Trophoblast cell (in vitro differentiated cells and primary cell): ENCODE measurements around the gene ZNF879. TPM values are rescaled to one million over a fixed set of nuclear protein-coding genes. Genes with fewer than 3 reads are reported as not detected.

ENCODE experiments used
- DNase-seq, 2 donors: peaks; one replicate each; pipeline ENCODE4 v3.0.0-alpha.2; 2016
- H2AFZ ChIP-seq: 2 replicates; pipeline ENCODE4 v1.6.1; 2013; ENCODE audit warnings: low read length, moderate library complexity, mild to moderate bottlenecking; ENCODE audit not compliant: insufficient read depth, poor library complexity
- H2AK5ac ChIP-seq: 2 replicates; pipeline ENCODE4 v1.6.1; 2013; ENCODE audit warnings: mild to moderate bottlenecking, low read length
- H2BK120ac ChIP-seq: 2 replicates; pipeline ENCODE4 v1.6.1; 2013; ENCODE audit warnings: low read length, mild to moderate bottlenecking, moderate library complexity; ENCODE audit not compliant: insufficient read depth, poor library complexity
- H2BK12ac ChIP-seq: 2 replicates; pipeline ENCODE4 v1.6.1; 2013; ENCODE audit warnings: mild to moderate bottlenecking, low read length, moderate library complexity
- H2BK5ac ChIP-seq: 2 replicates; pipeline ENCODE4 v1.6.1; 2013; ENCODE audit warnings: low read length, low read depth, moderate library complexity, mild to moderate bottlenecking; ENCODE audit not compliant: poor library complexity
- H3K14ac ChIP-seq: 2 replicates; pipeline ENCODE4 v1.6.1; 2013; ENCODE audit warnings: mild to moderate bottlenecking, low read length
- H3K18ac ChIP-seq: 2 replicates; pipeline ENCODE4 v1.6.1; 2013; ENCODE audit warnings: mild to moderate bottlenecking, low read length
- H3K23ac ChIP-seq: 2 replicates; pipeline ENCODE4 v1.6.1; 2013; ENCODE audit warnings: low read length
- H3K27ac ChIP-seq: 2 replicates; pipeline ENCODE4 v1.5.1; 2013; ENCODE audit warnings: low read depth, mild to moderate bottlenecking, inconsistent platforms, low read length, moderate library complexity
- H3K27me3 ChIP-seq: 2 replicates; pipeline ENCODE4 v1.6.1; 2013; ENCODE audit warnings: inconsistent platforms, mild to moderate bottlenecking, low read length, moderate library complexity; ENCODE audit not compliant: insufficient read depth
- H3K36me3 ChIP-seq, 2 experiments: 1 replicate in 1 of 2; 2 replicates in 1 of 2; pipeline ENCODE4 v1.6.1; 2013; ENCODE audit warnings: low read length in 2 of 2, mild to moderate bottlenecking in 2 of 2, moderate library complexity in 1 of 2; ENCODE audit not compliant: insufficient read depth in 2 of 2, control insufficient read depth in 1 of 2
- H3K4ac ChIP-seq: 2 replicates; pipeline ENCODE4 v1.6.1; 2013; ENCODE audit warnings: low read depth, mild to moderate bottlenecking, low read length, moderate library complexity
- H3K4me1 ChIP-seq, 2 experiments: 1 replicate in 1 of 2; 2 replicates in 1 of 2; pipeline ENCODE4 v1.6.1; 2013; ENCODE audit warnings: low read length in 2 of 2, mild to moderate bottlenecking in 2 of 2, moderate library complexity in 1 of 2; ENCODE audit not compliant: insufficient read depth in 2 of 2, control insufficient read depth in 1 of 2
- H3K4me2 ChIP-seq: 2 replicates; pipeline ENCODE4 v1.6.1; 2013; ENCODE audit warnings: inconsistent platforms, mild to moderate bottlenecking, low read length, moderate library complexity
- H3K4me3 ChIP-seq: 2 replicates; pipeline ENCODE4 v1.5.1; 2013; ENCODE audit warnings: mild to moderate bottlenecking, low read depth, low read length, inconsistent platforms
- H3K79me1 ChIP-seq: one replicate; pipeline ENCODE4 v1.6.1; 2013; ENCODE audit warnings: low read length
- H3K79me2 ChIP-seq: 2 replicates; pipeline ENCODE4 v1.6.1; 2013; ENCODE audit warnings: low read length, mild to moderate bottlenecking; ENCODE audit not compliant: control insufficient read depth, insufficient read depth, poor library complexity
- H3K9ac ChIP-seq: 2 replicates; pipeline ENCODE4 v1.6.1; 2013; ENCODE audit warnings: mild to moderate bottlenecking, low read length
- H3K9me3 ChIP-seq: 2 replicates; pipeline ENCODE4 v1.6.1; 2013; ENCODE audit warnings: low read depth, mild to moderate bottlenecking, control low read depth, inconsistent platforms, low read length; ENCODE audit not compliant: insufficient read depth
- H4K12ac ChIP-seq: 2 replicates; pipeline ENCODE4 v1.6.1; 2013; ENCODE audit warnings: low read depth, mild to moderate bottlenecking, low read length, moderate library complexity
- H4K8ac ChIP-seq: 2 replicates; pipeline ENCODE4 v1.6.1; 2013; ENCODE audit warnings: low read depth, mild to moderate bottlenecking, low read length, moderate library complexity
- H4K91ac ChIP-seq: one replicate; pipeline ENCODE4 v1.6.1; 2013; ENCODE audit warnings: low read depth, mild to moderate bottlenecking, low read length, moderate library complexity
- WGBS: extraction: QIAGEN DNeasy Blood & Tissue Kit; methylation state at CpG from one replicate; pipeline ENCODE4 v1.1.7; 2013; ENCODE audit warnings: missing lambda C conversion rate; ENCODE audit not compliant: insufficient read length, insufficient coverage; ENCODE audit errors: extremely low coverage; 5-methylcytosine and 5-hydroxymethylcytosine counted together
- polyA plus RNA-seq: library from polyadenylated mRNA; stranded (reverse); fragments of 200-250 nt; gene quantifications from 2 replicates; pipeline ENCODE4 v1.2.3, GENCODE V29; 2013

The ZNF879 gene
- polyA plus RNA-seq: 2.3 and 2.7 TPM in 2 replicates

DNA sequence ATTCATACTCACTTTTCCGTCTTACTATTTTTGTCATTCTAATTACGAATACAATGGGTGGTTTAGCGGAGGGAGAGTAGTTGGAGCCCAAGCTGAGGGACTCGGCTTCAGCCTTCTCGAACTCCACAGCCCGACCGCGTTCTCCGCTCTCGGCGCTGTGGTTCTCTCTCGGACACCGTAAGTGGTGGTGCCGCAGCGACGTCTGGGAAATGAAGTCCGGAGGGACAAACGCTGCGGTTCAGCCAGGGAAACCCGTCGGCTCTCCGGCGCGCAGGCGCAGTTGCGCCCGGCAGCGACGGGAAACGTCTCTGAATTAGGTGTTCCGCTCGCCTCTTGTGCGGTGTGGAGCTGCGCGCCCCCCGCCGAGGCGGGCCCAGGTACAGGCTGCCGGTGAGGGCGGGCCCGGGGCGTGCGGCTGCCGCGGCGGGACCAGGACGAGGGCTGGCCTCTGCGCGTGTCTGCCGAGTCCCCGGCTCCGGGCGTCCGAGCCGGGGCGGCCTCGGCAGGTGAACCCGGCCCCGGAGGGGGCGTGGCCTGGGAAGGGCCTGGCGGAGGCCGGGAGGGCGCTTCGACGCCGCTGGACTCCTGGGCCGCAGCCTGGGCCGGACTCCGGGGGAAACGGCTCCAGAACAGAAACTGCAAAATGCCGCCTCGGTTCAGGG, at the start of gene ZNF879:
Gene ZNF879, plus strand, starts transcription at position 277 of the 662 bp plus-strand sequence. CDS start 1,201 bp downstream, outside the sequence.
- Histone ChIP-seq H3K36me3 (peaks cover 11 to 17% of the 10 kb centered on the region in 2 experiments), H2BK5ac (peak within 1 kb of the TSS; percentile 32), H4K12ac (peak within 1 kb of the TSS; percentile 90), H3K79me1 (peaks cover 4% of the 10 kb centered on the region), H4K91ac (peak within 1 kb of the TSS; percentile 86), H3K4me1 (peaks cover 2 to 4% of the 10 kb centered on the region in 2 experiments), H3K4me2 (peak within 1 kb of the TSS; percentile 86), H2BK120ac (peak within 1 kb of the TSS; percentile 29), H3K4ac (peak within 1 kb of the TSS; percentile 47), H3K27me3 (no peaks in the 10 kb centered on the region), H4K8ac (peak within 1 kb of the TSS; percentile 84), H3K18ac (peak within 1 kb of the TSS; percentile 36), H3K27ac (peak within 1 kb of the TSS; percentile 63), H2BK12ac (no peak within 1 kb of the TSS), H3K79me2 (no peaks in the 10 kb centered on the region), H2AK5ac (no peak within 1 kb of the TSS), H3K14ac (peak within 1 kb of the TSS; percentile 63), H2AFZ (peak within 1 kb of the TSS; percentile 99), H3K9ac (peak within 1 kb of the TSS; percentile 75), H3K23ac (no peak within 1 kb of the TSS), H3K9me3 (peaks cover 16% of the 10 kb centered on the region), H3K4me3 (peak within 1 kb of the TSS; percentile 91)
- no CpG with 5 or more reads among the region's 72 CpGs for WGBS
- DNase-seq: peak; percentile 96 to 99

DNA sequence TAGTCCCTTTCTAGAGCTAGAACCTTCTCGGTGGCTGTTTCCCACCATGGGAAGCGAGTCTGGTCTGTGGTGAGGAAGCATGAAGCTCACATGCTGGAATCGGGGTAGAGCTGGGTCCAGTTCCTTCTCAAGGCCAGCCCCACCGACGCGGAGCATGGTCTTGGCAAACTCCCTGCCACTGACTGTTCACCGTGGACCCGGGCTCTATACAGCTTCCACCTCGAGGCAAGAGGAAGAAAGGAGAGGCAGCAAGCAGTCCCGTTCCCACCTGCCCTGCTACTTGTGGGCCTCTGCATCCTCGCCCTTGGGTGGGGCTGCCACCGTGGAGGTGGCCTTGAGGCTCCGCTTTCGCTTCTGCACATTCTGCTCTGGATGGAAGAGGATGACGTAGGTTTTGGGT, 42.2 kb upstream of the ZNF879 start:
- H3K4me2 ChIP-seq: no peak overlapping the region
- no CpG with 5 or more reads among the region's 15 CpGs for WGBS

DNA sequence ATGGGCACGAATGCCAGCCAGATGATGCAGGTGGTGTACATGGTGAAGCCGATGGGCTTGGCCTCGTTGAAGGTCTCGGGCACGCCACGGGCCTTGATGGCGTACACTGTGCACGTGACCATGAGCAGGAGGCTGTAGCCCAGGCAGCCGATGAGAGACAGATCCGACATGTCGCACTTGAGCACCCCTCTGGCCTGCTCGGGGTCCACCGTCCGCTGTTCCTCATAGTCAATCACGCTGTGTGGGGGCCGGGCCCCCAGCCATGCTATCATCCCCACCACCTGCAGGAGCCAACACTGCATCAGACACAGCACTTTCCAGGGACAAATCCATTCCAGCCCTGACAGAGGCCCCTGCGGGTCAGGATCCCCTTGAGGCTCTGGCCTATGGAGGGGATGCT, 40.7 kb upstream of the ZNF879 start:
- WGBS: no CpG with 5 or more reads among the region's 17 CpGs
- no peaks in the 10 kb centered on the region for H3K79me1 ChIP-seq
- no peaks in the 10 kb centered on the region for H3K4me1 ChIP-seq

More for the DNA sequence above, 42.2 kb upstream of the ZNF879 start:
- Histone ChIP-seq H3K4me3 (peak overlapping the region; percentile 32), H3K9me3 (peaks cover 57% of the 10 kb centered on the region), H2BK120ac (no peak overlapping the region), H4K12ac (no peak overlapping the region), H3K27ac (no peak overlapping the region), H2BK12ac (no peak overlapping the region), H2AK5ac (no peak overlapping the region), H3K23ac (no peak overlapping the region), H3K4ac (no peak overlapping the region), H3K27me3 (no peaks in the 10 kb centered on the region), H3K14ac (no peak overlapping the region), H2BK5ac (no peak overlapping the region), H3K79me2 (no peaks in the 10 kb centered on the region), H4K8ac (no peak overlapping the region), H3K36me3 (no peaks in the 10 kb centered on the region), H3K9ac (no peak overlapping the region), H3K79me1 (no peaks in the 10 kb centered on the region), H2AFZ (no peak overlapping the region), H3K4me1 (no peaks in the 10 kb centered on the region), H3K18ac (no peak overlapping the region), H4K91ac (no peak overlapping the region)
- no peak for DNase-seq

DNA sequence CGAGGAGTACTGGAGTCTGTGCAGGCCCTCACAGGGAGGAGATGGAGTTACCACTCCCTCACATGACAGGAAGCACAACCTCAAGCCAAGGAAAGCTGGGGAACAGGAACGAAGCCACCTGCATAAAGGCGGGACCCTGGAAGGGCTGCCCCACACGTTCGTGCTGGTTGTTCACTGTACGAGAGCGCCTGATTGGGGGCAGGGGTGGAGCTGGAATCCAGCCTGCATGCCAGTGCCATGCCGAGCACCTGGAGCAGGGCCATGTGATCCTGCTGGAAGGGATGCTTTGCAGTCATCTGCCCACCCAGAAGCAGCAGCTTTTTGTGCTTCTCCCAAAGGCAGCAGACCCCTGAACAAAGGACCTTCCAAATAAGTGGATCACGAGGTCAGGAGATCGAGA, 39.9 kb upstream of the ZNF879 start:
- Histone ChIP-seq H2AK5ac (no peak overlapping the region), H3K18ac (no peak overlapping the region), H3K14ac (no peak overlapping the region), H3K4me2 (no peak overlapping the region), H3K27ac (no peak overlapping the region), H3K4me3 (no peak overlapping the region), H3K4me1 (no peaks in the 10 kb centered on the region), H2AFZ (no peak overlapping the region), H3K36me3 (no peaks in the 10 kb centered on the region), H3K9ac (no peak overlapping the region), H3K4ac (no peak overlapping the region), H2BK120ac (no peak overlapping the region), H4K12ac (no peak overlapping the region), H2BK12ac (no peak overlapping the region), H3K79me1 (no peaks in the 10 kb centered on the region), H3K79me2 (no peaks in the 10 kb centered on the region), H3K9me3 (peaks cover 70% of the 10 kb centered on the region), H4K91ac (no peak overlapping the region), H3K23ac (no peak overlapping the region), H3K27me3 (no peaks in the 10 kb centered on the region), H4K8ac (no peak overlapping the region), H2BK5ac (no peak overlapping the region)
- no CpG with 5 or more reads among the region's 10 CpGs for WGBS
- no peak for DNase-seq

More for the DNA sequence above, 40.7 kb upstream of the ZNF879 start:
- Histone ChIP-seq H2BK12ac (no peak overlapping the region), H4K8ac (no peak overlapping the region), H4K12ac (no peak overlapping the region), H3K4me2 (no peak overlapping the region), H2AK5ac (no peak overlapping the region), H3K18ac (no peak overlapping the region), H3K4ac (no peak overlapping the region), H3K23ac (no peak overlapping the region), H3K4me3 (peak overlapping the region; percentile 47), H3K79me2 (no peaks in the 10 kb centered on the region), H3K36me3 (no peaks in the 10 kb centered on the region), H2BK120ac (no peak overlapping the region), H2AFZ (no peak overlapping the region), H3K14ac (no peak overlapping the region), H3K27me3 (no peaks in the 10 kb centered on the region), H3K27ac (no peak overlapping the region), H3K9ac (no peak overlapping the region), H3K9me3 (peaks cover 65% of the 10 kb centered on the region), H4K91ac (no peak overlapping the region), H2BK5ac (no peak overlapping the region)
- no peak for DNase-seq
